NCI-H526 treated with DMSO at 0.1 percent for 48 hours (cell line): ENCODE data around the gene PAK3.

Source experiments
- DNase-seq: peaks from one replicate; lab custom pipeline; 2025; lab: John Stamatoyannopoulos, UW

The PAK3 gene

DNA sequence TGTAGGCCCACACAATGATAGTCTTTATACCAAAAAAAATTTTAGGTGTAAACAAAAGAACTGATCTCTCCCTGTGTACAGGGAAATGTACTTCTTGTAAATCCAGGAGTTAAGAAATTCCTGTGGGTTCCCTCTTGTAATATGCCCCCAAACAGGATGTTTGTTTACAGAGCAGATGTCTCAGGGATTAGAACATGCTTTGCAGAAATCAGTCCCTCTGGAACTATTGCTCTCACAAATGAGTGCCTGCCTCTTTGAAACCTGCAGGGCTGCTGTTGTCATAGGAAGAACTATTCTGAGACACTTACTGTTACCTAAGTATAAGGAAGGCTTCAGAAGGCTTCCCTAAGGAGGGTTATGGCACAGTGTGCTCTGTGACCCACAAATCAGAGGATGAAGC lies 35.6 kb downstream of the PAK3 start:
- no peak for DNase-seq

DNA sequence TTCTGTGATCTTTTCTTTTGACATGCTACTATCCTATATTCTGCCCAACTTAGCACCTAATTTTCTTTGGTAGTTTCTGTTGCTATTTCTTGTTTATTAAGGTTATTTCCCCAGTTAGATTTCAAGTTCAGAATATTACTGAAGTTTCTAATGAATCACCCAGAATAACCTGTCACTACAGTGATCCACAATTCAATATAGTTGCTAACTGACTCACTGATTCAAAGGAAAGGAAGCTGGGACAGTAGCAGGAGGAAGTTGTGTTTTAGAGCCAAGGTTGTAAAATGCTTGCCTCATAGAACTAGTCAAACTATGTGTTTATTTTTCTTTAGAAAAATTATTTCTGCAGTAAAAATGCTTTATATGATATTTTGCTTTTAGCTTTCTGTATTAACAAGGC lies 37.4 kb downstream of the PAK3 start:
- DNase-seq, result no peak

DNA sequence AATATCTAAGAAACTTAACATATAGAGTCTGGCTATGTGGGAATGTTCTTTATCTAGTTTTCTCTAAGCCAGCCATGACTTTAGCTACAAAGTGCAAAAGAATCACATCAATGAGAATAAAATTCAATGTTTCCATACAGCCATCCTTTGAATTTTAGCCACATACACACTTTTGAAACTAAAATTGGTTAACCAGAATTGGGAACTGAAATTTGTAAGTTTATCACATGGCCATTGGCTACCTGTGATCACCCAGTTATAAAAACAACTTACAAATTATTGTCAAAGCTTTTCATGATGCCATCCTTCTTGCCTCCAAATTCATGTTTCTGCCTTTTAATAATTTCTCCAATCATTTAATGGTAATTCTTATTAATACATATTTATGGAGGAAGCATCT lies 49.9 kb downstream of the PAK3 start:
- DNase-seq, result no peak

DNA sequence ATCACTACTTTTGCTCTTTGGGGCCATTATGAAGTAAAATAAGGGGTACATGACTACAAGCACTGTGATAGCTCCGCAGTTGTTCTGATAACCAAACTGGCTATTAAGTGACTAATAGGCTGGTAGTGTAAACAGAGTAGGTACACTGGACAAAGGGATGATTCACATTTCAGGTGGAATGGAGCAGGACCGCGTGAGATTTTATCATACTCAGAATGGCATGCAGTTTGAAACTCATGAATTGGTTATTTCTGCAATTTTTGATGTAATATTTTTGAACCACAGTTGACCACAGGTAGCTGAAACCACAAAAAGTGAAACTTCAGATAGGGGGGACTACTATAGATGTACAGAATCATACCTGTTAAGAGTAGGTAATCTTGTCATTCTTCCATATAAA lies 55.8 kb downstream of the PAK3 start:
- no peak for DNase-seq

DNA sequence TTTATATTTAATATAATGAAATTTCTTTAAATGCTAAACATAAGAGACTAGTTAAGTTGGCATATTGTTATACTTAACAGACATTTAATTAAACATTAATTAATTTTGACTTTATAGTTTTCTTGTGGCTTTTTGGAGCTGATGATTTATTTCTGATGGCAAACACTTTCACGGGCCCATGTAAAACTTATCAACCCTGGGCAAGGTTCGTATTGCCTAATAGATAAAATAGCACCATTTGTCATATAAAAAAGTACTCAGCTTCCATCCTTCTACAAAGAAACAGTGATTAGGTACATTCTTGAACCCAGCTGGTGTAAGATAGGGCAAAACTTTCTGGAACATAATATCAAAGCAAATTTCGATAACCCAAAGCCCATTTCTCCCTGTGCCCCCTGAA lies 63.2 kb downstream of the PAK3 start:
- no peak for DNase-seq

DNA sequence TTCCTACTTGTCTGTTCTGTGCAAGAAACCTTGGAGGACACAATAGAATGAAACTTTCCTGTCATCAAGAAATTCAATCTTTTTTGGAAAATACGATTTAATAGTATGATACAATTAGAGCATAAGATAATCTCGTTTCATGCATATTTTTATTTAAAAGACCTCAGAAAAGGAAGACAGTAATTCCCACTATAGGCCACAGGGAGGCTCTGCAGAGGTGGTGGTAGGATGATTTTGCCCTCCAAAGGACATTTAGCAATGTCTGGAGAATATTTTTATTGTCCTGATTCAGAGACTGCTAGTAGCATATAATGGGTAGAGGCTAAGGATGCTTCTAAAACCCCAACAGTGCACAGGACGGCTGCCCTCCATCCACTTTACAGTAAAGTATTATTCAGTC lies 68.7 kb downstream of the PAK3 start:
- DNase-seq, result no peak

- DNase-seq, result no peak
These were observed 69.9 kb downstream of the PAK3 start for GRCh38 chrX:111165902-111166301.

DNA sequence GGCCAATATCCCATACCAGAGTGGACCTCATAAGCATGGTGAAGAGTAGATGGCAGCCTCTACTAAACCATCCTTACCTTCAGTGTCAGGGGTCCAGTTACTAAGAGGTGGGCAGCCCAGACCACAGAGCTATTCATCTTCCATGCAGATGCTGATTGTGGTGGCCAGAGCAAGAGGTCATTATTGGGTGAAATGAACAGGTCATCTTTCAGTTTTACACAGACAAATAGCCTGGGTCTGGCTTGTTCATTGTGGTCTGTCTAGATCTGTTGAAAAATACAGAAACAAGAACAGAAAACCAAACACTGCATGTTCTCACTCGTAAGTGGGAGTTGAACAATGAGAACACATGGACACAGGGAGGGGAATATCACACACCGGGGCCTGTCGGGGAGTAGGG lies 71.3 kb downstream of the PAK3 start:
- no peak for DNase-seq

DNA sequence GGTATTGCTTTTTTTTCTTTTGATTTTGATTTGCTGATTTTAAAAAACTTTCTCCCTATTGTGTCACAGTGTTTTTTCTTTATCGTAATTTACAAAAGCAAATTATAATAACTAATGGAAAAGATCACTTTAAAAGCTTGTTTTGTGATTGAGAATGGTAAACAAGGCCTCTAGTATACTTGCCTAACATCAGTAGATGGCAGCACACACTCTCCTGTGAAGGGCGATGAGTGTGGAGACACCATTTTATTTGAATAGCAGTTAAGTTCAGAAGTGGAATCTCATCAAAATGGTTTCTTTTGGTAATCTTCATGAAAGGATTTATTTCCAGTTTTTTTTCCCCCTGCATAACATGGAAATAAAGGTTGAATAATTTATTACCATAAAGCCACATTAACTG lies 72.3 kb downstream of the PAK3 start:
- DNase-seq, result peak; percentile 39

DNA sequence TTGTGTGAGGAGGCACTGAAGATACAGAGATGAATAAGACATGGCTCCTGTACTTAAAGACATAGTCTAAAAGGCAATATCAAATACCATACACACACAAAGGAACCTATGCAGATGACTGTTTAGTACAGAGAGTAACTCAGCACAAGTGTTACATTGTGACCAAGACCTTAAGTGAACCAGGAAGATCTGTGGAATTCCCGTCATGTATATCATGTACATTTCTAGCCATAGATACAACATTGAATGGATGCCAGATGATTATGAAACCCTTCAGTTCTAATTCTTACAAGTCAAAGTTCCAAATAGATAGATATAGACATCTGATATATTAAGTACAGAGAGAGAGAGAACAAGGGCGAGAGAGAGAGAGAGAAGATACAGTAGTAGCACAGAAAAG lies 73.2 kb downstream of the PAK3 start:
- no peak for DNase-seq

DNA sequence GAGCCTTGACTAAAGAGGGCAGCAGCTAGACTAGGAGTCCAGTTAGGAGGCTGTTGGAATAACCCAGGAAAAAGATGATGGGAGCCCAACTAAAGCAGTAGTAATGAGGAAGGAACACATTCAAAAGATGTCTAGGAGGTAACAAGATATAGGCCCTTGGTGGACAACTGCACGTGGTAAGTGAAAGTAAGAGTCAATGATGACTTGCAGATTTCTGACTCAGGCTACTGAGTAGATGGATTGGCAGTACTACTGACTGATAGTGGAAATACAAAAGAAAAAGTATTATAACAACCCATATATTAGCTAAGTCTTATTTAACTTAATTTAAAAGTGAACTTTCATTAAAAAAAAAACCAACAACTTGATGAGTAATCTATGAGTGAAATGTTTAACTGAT lies 74.0 kb downstream of the PAK3 start:
- no peak for DNase-seq

DNA sequence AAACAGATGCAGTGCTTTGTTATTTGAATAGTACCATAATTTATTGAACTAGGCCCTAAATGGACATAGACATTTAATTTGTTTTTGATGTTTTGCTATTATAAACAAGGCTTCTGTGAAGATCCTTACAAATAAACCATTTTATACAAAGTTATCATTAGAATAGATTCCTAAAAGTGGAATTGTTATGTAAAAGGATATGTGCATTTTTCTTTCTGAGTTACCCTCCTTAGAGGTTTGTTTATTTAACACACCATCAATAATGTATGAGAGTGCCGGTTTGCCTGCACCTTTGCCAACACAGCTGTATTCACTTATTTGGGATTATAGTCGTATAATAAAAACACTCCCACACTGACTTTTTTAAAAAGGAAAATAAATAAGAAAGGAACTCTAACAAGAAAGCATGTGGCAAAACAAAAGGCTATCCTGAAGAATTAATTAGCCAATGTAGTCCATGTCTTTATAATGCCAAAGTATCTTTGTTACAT lies 84.8 kb downstream of the PAK3 start:
- DNase-seq, result no peak

DNA sequence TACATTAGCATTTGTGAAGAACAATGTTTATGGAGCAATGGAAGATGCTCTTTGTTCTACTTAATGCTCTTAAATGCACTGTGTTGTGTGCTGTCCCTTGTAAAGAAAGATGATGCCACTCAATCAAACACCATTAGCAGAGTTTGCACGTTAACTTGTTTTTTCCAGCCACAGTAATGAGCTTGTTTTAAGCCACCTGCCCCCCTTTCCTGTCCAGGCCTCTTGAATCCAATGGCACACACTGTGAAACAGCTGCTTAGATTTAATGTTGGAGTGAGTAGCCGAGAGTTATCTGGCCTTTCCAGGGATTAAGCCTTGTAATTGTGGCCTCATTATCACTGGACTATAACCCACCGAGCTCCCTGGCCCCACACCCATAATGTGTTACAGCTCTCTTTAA lies 86.0 kb downstream of the PAK3 start:
- DNase-seq, result no peak

- DNase-seq, result no peak
These were observed 87.0 kb downstream of the PAK3 start for GRCh38 chrX:111182997-111183396.

DNA sequence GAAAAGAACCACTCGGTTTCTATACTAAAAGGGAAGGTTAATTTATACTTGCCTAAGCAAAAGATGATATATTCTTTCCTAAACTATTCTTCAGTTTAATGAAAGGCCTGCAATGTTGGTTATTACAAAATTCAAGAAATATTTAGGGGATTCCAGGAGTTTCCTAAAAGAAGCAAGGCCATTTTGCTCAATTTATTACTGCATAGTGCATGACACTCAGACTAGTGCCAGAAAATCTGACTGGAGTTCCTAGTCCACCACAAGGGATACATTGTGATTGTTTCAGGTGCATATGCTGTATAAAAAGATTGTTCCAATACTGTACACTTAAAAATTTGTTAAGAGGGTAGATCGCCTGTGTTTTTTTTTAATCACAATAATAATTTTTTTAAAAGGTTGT lies 95.6 kb downstream of the PAK3 start:
- no peak for DNase-seq

DNA sequence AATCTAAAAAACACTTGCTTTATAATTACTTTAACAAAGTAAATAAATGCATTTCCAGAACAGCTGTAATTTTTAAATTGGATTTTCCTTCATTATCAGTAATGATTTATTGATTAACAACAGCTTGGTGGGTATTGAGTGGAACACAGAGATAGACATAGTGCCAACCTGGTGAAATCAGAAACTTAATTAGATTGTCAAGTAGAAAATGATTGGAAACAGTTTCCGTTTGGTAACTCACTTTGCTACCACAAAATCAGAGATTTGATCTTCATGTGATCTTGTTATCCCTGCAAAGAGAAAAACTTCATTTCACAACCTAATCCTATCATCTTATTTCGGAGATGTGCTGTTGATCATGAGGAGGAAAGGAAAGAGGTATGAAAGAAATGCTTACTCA lies 103.5 kb downstream of the PAK3 start:
- no peak for DNase-seq

DNA sequence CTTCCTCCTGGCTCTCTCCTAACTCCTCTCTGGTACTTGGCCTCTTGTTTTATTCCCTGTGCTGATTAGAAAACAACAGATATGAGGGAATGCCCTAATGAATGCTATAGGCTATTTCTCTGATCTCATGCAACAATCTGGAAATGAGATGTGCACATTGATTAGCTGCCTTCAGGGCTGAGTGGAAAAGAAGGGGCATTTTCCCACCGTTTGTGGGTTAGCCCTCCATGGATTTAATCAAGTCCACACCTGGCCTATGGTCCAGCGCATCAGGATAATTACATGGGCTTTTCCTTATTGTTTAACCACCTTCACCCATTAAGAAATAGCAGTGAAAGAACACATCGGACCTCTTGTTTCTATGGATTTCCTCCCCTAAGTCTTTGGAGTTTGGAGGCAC lies 104.3 kb downstream of the PAK3 start:
- DNase-seq, result no peak

- no peak for DNase-seq
These were observed 111.9 kb downstream of the PAK3 start for GRCh38 chrX:111207851-111208250.

DNA sequence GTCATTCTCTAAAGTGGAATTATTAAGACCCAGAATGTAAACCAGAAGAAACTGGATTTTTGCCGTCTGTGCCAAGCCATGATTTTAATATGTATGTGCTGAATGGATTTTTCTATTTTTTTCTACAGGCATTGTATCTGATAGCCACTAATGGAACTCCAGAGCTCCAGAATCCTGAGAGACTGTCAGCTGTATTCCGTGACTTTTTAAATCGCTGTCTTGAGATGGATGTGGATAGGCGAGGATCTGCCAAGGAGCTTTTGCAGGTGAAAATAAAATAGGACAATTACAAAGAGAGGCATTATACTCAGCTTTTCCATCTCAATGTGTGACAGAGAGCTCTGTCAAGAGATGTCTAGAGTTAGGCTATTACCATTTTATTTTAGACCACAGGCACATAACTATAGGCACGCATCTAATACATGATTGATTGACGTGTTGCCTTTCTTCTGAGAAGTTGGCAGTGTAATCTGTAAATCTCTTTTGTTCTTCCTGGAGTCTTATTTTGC lies 120.4 kb downstream of the PAK3 start:
- no peak for DNase-seq

DNA sequence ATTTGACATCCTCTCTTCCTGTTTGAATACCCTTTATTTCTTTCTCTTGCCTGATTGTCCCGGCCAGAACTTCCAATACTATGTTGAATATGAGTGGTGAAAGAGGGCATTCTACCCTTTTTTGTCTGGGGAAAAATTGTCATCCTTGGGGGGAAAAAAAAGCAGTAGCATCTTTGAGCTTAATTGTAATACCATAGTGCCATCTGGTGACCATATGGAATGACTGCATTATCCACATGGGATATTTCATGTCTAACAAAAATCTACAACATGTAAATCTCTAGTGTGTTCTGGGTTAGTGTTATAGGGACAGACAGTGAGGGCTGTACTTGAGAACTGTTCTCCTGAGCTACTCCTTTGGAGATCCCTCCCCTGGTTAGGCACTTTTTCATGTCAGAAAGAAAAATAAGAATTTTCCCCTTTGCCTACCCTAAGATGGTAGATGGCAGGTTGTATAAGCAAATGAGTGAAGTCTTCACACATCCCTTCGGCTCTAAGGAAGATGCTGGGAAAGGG lies 148.3 kb downstream of the PAK3 start:
- DNase-seq, result peak; percentile 4

- no peak for DNase-seq
These were observed 159.1 kb downstream of the PAK3 start for GRCh38 chrX:111254896-111255693.

GRCh38 chrX:111257733-111258132 lies 161.7 kb downstream of the PAK3 start:
- DNase-seq, result no peak

- DNase-seq, result no peak
These were observed 163.6 kb downstream of the PAK3 start for GRCh38 chrX:111259559-111259958.

DNA sequence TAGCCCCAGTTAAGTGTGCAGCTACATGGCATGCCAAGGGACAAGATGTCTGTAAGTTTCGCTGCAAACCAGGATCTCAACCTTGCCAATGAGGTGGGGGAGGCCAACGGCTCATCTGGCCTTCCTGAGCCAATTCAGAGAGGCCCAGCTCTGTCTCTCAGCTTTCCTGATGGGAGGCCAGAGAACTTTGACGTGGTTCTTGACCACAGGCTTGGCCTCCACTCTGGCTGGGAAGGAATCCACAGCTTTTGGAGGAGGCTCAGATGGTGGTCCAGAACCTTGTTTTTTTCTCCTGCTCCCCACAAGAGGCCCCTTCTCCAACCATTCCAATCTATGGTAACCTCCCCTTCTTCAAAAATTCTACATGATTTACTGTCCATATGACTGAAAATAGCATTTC lies 164.5 kb downstream of the PAK3 start:
- no peak for DNase-seq
